AG04449 (cell line): ENCODE data around the gene SIL1.

Experiments used
- CTCF ChIA-PET: fragments of 350-600 bp; formaldehyde crosslinking; extraction: SDS; loops from one replicate; lab custom pipeline; 2021; ENCODE audit warnings: antibody characterized with exemption; lab: Yijun Ruan, JAX
- POLR2A ChIA-PET: fragments of 400-600, 350-600 bp; formaldehyde crosslinking; extraction: SDS; loops from one replicate; lab custom pipeline; 2020; ENCODE audit warnings: antibody characterized with exemption, inconsistent platforms; lab: Yijun Ruan, JAX
- DNase-seq: peaks from one replicate; pipeline ENCODE4 v3.0.0-alpha.2; 2010; ENCODE audit warnings: low read depth, low spot score
- H3K4me3 ChIP-seq: 2 replicates; pipeline ENCODE4 v1.5.1; 2011; ENCODE audit warnings: low read depth, mild to moderate bottlenecking, control low read depth, low read length
- CTCF ChIP-seq: IDR thresholded peaks from one replicate; pipeline ENCODE4 v1.5.1; 2011; ENCODE audit warnings: mild to moderate bottlenecking, moderate library complexity, low read length, control low read depth, inconsistent platforms; ENCODE audit not compliant: insufficient read depth; ENCODE audit errors: missing control alignments

Gene SIL1

GRCh38 chr5:139133282-139133681 is 64.9 kb downstream of the SIL1 start:
- no peak for DNase-seq
- no peak overlapping the region for H3K4me3 ChIP-seq
- POLR2A ChIA-PET: no interaction called here
- CTCF ChIA-PET: no interaction called here
- no peak for TF ChIP-seq CTCF

DNA sequence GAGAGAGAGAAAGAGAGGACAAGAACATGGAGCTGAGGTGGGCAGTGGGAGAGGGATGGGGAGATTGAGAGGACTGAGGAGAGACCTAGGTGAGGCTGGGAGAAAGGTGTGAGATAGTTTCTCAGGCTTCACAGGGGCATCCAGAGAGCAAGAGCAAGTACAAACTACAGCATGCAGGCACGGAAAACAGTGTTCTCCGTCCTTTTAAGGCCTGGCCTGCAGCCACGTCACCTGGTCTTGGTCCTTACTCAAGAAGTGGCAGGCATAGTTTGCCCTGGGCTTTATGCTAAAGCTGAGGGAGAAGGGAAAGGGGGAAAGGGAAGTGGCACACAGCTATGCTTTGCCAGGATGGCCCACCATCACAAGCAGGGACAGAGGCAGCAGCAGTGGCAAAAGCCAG is 65.7 kb downstream of the SIL1 start:
- no peak for DNase-seq
- CTCF ChIA-PET: no interaction called here
- no peak overlapping the region for H3K4me3 ChIP-seq
- no peak for TF ChIP-seq CTCF
- POLR2A ChIA-PET: no interaction called here

GRCh38 chr5:139131921-139132432 is 66.2 kb downstream of the SIL1 start:
- ChIA-PET POLR2A (no interaction called here), CTCF (no interaction called here)
- DNase-seq: no peak
- TF ChIP-seq CTCF: no peak
- no peak overlapping the region for H3K4me3 ChIP-seq

- TF ChIP-seq CTCF: no peak
- ChIA-PET POLR2A (no interaction called here), CTCF (no interaction called here)
- H3K4me3 ChIP-seq: no peak overlapping the region
- no peak for DNase-seq
Observed at GRCh38 chr5:139131465-139131864, 66.7 kb downstream of the SIL1 start.

GRCh38 chr5:139131062-139131461 is 67.1 kb downstream of the SIL1 start:
- POLR2A ChIA-PET: no interaction called here
- TF ChIP-seq CTCF: no peak
- DNase-seq: no peak
- H3K4me3 ChIP-seq: no peak overlapping the region
- CTCF ChIA-PET: no interaction called here

- TF ChIP-seq CTCF: no peak
- no peak overlapping the region for H3K4me3 ChIP-seq
- POLR2A ChIA-PET: no interaction called here
- CTCF ChIA-PET: no interaction called here
- DNase-seq: no peak
Observed at GRCh38 chr5:139130214-139130613, 68.0 kb downstream of the SIL1 start.
